Muscle layer of duodenum (tissue), 2 donors: ENCODE data around the gene MZB1.

Experiments
- H3K27ac ChIP-seq: one replicate; pipeline ENCODE4 v1.7.0; 2013; ENCODE audit warnings: mild to moderate bottlenecking, low read length
- H3K27me3 ChIP-seq: one replicate; pipeline ENCODE4 v1.7.0; 2013; ENCODE audit warnings: low read depth, mild to moderate bottlenecking, control low read depth, low read length
- H3K36me3 ChIP-seq, 2 donors: one replicate each; pipeline ENCODE4 v1.7.0; 2013; ENCODE audit warnings: low read length in 2 of 2, control low read depth in 1 of 2, mild to moderate bottlenecking in 1 of 2; ENCODE audit not compliant: insufficient read depth in 2 of 2, control insufficient read depth in 1 of 2
- H3K4me1 ChIP-seq, 2 donors: one replicate each; pipeline ENCODE4 v1.7.0; 2013; ENCODE audit warnings: low read length in 2 of 2, mild to moderate bottlenecking in 2 of 2, control low read depth in 1 of 2, moderate library complexity in 1 of 2; ENCODE audit not compliant: insufficient read depth in 2 of 2, control insufficient read depth in 1 of 2
- H3K4me3 ChIP-seq, 2 donors: one replicate each; pipeline ENCODE4 v1.7.0; 2013; ENCODE audit warnings: low read length in 2 of 2, low read depth in 1 of 2, mild to moderate bottlenecking in 1 of 2
- H3K9me3 ChIP-seq, 2 donors: one replicate each; pipeline ENCODE4 v1.7.0; 2013; ENCODE audit warnings: low read length in 2 of 2, control low read depth in 1 of 2, mild to moderate bottlenecking in 1 of 2; ENCODE audit not compliant: control insufficient read depth in 1 of 2
- donor health status: healthy.

MZB1 gene

GRCh38 chr5:139408191-139408590 is 18.5 kb upstream of the MZB1 start:
- Histone ChIP-seq H3K4me1 (peaks cover 5 to 8% of the 10 kb centered on the region in 2 donors), H3K27ac (no peak overlapping the region)

GRCh38 chr5:139407517-139407916 is 17.8 kb upstream of the MZB1 start:
- Histone ChIP-seq H3K4me1 (peaks cover 5 to 12% of the 10 kb centered on the region in 2 donors), H3K36me3 (peaks cover 0 to 4% of the 10 kb centered on the region in 2 donors), H3K9me3 (no peaks in the 10 kb centered on the region), H3K4me3 (no peak overlapping the region), H3K27me3 (no peaks in the 10 kb centered on the region), H3K27ac (no peak overlapping the region)

More at GRCh38 chr5:139408191-139408590, 18.5 kb upstream of the MZB1 start:
- peaks cover 0 to 4% of the 10 kb centered on the region in 2 donors for H3K36me3 ChIP-seq
- no peaks in the 10 kb centered on the region for H3K27me3 ChIP-seq
- H3K4me3 ChIP-seq, result no peak overlapping the region
- no peaks in the 10 kb centered on the region for H3K9me3 ChIP-seq

- no peaks in the 10 kb centered on the region for H3K27me3 ChIP-seq
- H3K4me3 ChIP-seq, result no peak overlapping the region
- no peak overlapping the region for H3K27ac ChIP-seq
Measured at GRCh38 chr5:139406963-139407362, 17.2 kb upstream of the MZB1 start.

GRCh38 chr5:139404484-139404840 is 14.7 kb upstream of the MZB1 start:
- Histone ChIP-seq H3K27ac (peak overlapping the region; percentile 87), H3K27me3 (no peaks in the 10 kb centered on the region)

More at GRCh38 chr5:139406963-139407362, 17.2 kb upstream of the MZB1 start:
- Histone ChIP-seq H3K36me3 (peaks cover 0 to 4% of the 10 kb centered on the region in 2 donors), H3K9me3 (no peaks in the 10 kb centered on the region), H3K4me1 (peaks cover 5 to 12% of the 10 kb centered on the region in 2 donors)

GRCh38 chr5:139403787-139404483 is 14.2 kb upstream of the MZB1 start, which contains the start of gene SPATA24:
SPATA24 (minus strand) TSS chr5:139404089; CDS start chr5:139404060, 29 bp downstream.
- no peaks in the 10 kb centered on the region for H3K9me3 ChIP-seq
- H3K36me3 ChIP-seq, result peaks cover 0 to 4% of the 10 kb centered on the region in 2 donors
- H3K4me3 ChIP-seq, result peak within 1 kb of the TSS; percentile 66 to 77
- no peaks in the 10 kb centered on the region for H3K27me3 ChIP-seq
- peaks cover 5 to 12% of the 10 kb centered on the region in 2 donors for H3K4me1 ChIP-seq
- H3K27ac ChIP-seq, result peak within 1 kb of the TSS; percentile 87

More at GRCh38 chr5:139404484-139404840, 14.7 kb upstream of the MZB1 start:
- Histone ChIP-seq H3K9me3 (no peaks in the 10 kb centered on the region), H3K4me1 (peaks cover 5 to 12% of the 10 kb centered on the region in 2 donors), H3K4me3 (peak overlapping the region; percentile 66 to 77), H3K36me3 (peaks cover 0 to 4% of the 10 kb centered on the region in 2 donors)

GRCh38 chr5:139403418-139403786 is 13.7 kb upstream of the MZB1 start:
- H3K36me3 ChIP-seq, result peaks cover 0 to 4% of the 10 kb centered on the region in 2 donors
- peaks cover 5 to 12% of the 10 kb centered on the region in 2 donors for H3K4me1 ChIP-seq
- peak overlapping the region; percentile 87 for H3K27ac ChIP-seq
- H3K27me3 ChIP-seq, result no peaks in the 10 kb centered on the region
- no peaks in the 10 kb centered on the region for H3K9me3 ChIP-seq
- peak overlapping the region; percentile 66 to 77 for H3K4me3 ChIP-seq

- no peaks in the 10 kb centered on the region for H3K9me3 ChIP-seq
- H3K4me1 ChIP-seq, result peaks cover 5 to 12% of the 10 kb centered on the region in 2 donors
- H3K4me3 ChIP-seq, result peak overlapping the region in 1 of 2 donors; percentile 77
- H3K36me3 ChIP-seq, result peaks cover 0 to 4% of the 10 kb centered on the region in 2 donors
- no peak overlapping the region for H3K27ac ChIP-seq
- no peaks in the 10 kb centered on the region for H3K27me3 ChIP-seq
Measured at GRCh38 chr5:139402561-139403158, 12.9 kb upstream of the MZB1 start.

- H3K4me1 ChIP-seq, result peaks cover 5 to 12% of the 10 kb centered on the region in 2 donors
Measured at GRCh38 chr5:139401546-139401945, 11.8 kb upstream of the MZB1 start.

GRCh38 chr5:139399501-139400121 is 9.9 kb upstream of the MZB1 start:
- Histone ChIP-seq H3K27me3 (no peaks in the 10 kb centered on the region), H3K27ac (no peak overlapping the region), H3K4me3 (no peak overlapping the region), H3K9me3 (no peaks in the 10 kb centered on the region), H3K36me3 (peaks cover 0 to 4% of the 10 kb centered on the region in 2 donors), H3K4me1 (peaks cover 3 to 20% of the 10 kb centered on the region in 2 donors)

More at GRCh38 chr5:139401546-139401945, 11.8 kb upstream of the MZB1 start:
- Histone ChIP-seq H3K27ac (no peak overlapping the region), H3K27me3 (no peaks in the 10 kb centered on the region), H3K4me3 (no peak overlapping the region), H3K9me3 (no peaks in the 10 kb centered on the region), H3K36me3 (peaks cover 0 to 4% of the 10 kb centered on the region in 2 donors)

GRCh38 chr5:139397921-139398320 is 8.2 kb upstream of the MZB1 start:
- H3K4me1 ChIP-seq, result peaks cover 0 to 25% of the 10 kb centered on the region in 2 donors
- peaks cover 11% of the 10 kb centered on the region for H3K27me3 ChIP-seq
- H3K4me3 ChIP-seq, result no peak overlapping the region
- peaks cover 0 to 4% of the 10 kb centered on the region in 2 donors for H3K36me3 ChIP-seq
- no peaks in the 10 kb centered on the region for H3K9me3 ChIP-seq
- no peak overlapping the region for H3K27ac ChIP-seq

GRCh38 chr5:139396691-139397090 is 7.0 kb upstream of the MZB1 start:
- H3K27ac ChIP-seq, result no peak overlapping the region
- H3K9me3 ChIP-seq, result no peaks in the 10 kb centered on the region
- H3K4me1 ChIP-seq, result peaks cover 0 to 32% of the 10 kb centered on the region in 2 donors
- peaks cover 0 to 4% of the 10 kb centered on the region in 2 donors for H3K36me3 ChIP-seq
- peaks cover 11% of the 10 kb centered on the region for H3K27me3 ChIP-seq
- no peak overlapping the region for H3K4me3 ChIP-seq
